GM19397 (cell line): ENCODE results near the gene CDH16.
A peak's percentile ranks its signal among the peaks of the same experiment; 100 is the strongest.
"Not testable (repeated sequence)": the region's sequence is repeated elsewhere in the genome, so short reads cannot be mapped to it uniquely, and the experiment has no call there.

Experiments
- ATAC-seq: cut with Tn5 transposase; IDR thresholded peaks from one replicate; pipeline ENCODE4 v1.9.1; 2021; ENCODE audit warnings: mild to moderate bottlenecking, moderate library complexity; ENCODE audit not compliant: unreplicated experiment

CDH16 gene

GRCh38 chr16:66899310-66899944 is 19.3 kb downstream of the CDH16 start:
- ATAC-seq = no peak

- ATAC-seq = no peak
Measured at GRCh38 chr16:66898933-66899309, 19.8 kb downstream of the CDH16 start.

DNA sequence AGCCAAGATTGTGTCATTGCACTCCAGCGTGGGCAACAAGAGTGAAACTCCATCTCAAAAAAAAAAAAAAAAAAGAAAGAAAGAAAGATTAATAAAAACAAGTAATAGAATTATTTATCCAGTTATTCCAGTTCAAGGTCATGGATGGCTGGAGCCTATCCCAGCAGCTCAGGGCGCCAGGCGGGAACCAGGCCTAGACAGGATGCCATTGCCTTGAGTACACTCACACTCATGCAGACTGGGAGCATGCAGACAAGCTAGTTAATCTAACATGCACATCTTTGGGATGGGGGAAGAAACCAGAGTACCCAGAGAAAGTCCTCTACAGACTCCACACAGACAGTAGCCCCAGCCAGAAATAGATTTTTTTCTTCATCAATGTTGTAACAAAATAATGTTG is 20.5 kb downstream of the CDH16 start:
- no peak for ATAC-seq

GRCh38 chr16:66896682-66897081 is 22.0 kb downstream of the CDH16 start:
- not testable (repeated sequence) for ATAC-seq

DNA sequence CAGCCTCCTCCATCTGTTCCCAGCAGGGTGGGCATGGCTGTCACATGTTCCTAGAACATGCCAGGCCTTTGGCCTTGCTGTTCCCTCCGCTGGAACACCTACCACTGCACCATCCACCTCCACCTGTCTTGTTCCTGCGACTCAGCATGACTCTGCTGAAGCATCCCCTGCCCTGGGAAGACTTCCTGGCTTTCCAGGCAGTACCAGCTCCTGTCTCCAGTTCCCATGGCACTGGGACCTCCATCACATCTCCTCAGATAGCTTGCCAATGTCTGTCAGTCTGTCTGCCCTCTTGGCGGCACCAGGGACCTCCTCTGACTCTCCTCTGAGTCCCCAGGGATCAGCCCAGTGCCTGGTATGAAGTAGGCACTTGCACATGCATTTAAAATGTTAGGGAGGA is 22.7 kb downstream of the CDH16 start:
- no peak for ATAC-seq

- ATAC-seq = no peak
Measured at GRCh38 chr16:66895689-66895979, 23.1 kb downstream of the CDH16 start.

GRCh38 chr16:66894948-66895688 is 23.6 kb downstream of the CDH16 start:
- ATAC-seq = no peak

- no peak for ATAC-seq
Measured at GRCh38 chr16:66894055-66894454, 24.6 kb downstream of the CDH16 start.

GRCh38 chr16:66891797-66892196 is 26.9 kb downstream of the CDH16 start:
- ATAC-seq = no peak

DNA sequence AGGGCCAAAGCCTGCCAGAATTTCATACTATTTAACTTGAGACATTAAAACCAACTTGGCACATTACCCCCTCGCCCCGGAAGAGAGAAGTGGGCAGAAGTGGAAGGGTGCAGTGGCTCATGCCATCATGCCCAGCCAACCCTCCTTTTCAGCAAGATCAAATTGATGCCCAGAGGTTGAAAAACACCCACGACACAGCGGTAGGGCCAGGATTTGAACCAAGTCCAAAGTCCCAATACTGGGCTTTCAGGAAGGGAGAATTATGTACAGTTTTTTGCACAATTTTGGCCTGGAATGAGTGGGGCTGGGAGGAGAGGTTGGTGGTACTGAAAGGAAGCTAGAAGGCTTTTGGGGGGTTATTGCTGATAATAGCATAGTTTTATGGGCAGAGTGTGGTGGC is 27.3 kb downstream of the CDH16 start:
- no peak for ATAC-seq

- no peak for ATAC-seq
Measured at GRCh38 chr16:66890799-66891198, 27.9 kb downstream of the CDH16 start.

GRCh38 chr16:66889622-66890021 is 29.1 kb downstream of the CDH16 start:
- no peak for ATAC-seq

GRCh38 chr16:66888647-66889615 is 29.8 kb downstream of the CDH16 start:
- ATAC-seq = no peak

GRCh38 chr16:66886914-66887313 is 31.8 kb downstream of the CDH16 start:
- ATAC-seq = no peak

GRCh38 chr16:66886321-66886720 is 32.4 kb downstream of the CDH16 start:
- ATAC-seq = no peak

GRCh38 chr16:66885491-66885890 is 33.2 kb downstream of the CDH16 start:
- ATAC-seq = no peak

DNA sequence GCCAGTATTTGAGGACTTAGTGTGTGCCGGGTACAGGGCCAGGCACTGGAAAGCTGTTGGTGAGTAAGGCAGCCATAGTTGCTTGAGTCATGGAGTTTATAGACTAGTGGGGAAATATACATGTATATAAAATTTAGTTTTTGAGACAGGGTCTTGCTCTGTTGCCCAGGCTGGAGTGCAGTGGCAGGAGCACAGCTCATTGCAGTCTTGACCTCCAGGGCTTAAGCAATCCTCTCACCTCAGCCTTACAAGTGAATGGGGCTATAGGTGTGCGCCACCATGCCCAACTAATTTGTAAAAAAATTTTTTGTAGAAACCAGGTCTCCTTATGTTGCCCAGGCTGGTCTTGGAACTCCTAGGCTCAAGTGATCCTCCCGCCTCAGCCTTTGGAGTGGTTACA is 36.0 kb downstream of the CDH16 start:
- ATAC-seq = no peak

DNA sequence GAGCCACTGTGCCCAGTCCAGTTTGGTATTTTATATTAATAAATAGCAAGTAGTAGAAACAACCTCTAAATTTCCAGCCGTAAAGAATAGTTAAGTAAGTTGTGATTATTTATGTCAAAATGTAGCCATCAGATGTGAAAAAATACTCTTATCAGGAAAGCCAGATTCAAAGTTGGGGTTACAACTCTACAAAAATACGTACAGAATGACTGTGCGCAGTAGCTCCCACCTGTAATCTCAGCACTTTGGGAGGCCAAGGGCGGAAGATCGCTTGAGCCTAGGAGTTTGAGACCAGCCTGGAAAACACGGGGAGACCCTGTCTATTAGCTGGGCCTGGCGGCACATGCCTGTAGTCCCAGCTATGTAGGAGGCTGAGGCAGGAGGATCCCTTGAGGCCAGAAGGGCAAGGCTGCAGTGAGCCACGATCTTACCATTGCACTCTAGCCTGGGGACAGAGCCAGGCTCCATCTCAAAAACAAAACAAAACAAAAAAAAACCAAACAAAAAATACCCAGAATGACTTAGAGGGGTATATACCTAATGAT is 36.6 kb downstream of the CDH16 start:
- ATAC-seq = no peak

DNA sequence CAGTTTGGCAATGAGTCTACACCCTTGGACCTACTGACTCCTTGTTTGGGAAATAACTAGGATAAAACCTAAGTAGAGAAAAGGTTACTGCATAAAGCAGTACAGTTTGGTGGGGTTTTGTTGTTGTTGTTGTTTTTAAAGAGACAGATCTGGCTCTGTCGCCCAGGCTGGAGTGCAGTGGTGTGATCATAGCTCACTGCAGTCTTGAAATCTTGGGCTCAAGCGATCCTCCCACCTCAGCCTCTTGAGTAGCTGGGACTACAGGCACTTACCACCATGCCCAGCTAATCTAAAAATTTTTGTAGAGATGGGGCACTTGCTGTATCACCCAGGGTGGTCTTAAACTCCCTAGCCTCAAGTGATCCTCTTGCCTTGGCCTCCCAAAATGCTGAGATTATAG is 37.1 kb downstream of the CDH16 start:
- no peak for ATAC-seq

- ATAC-seq = no peak
Measured at GRCh38 chr16:66881014-66881417, 37.7 kb downstream of the CDH16 start.

GRCh38 chr16:66880288-66881013 is 38.2 kb downstream of the CDH16 start, which contains the start of gene PDP2:
TSS of gene PDP2 (plus strand) at chr16:66880515. CDS start at chr16:66884285, 3,770 bp downstream.
- peak; percentile 96 for ATAC-seq
